Measurements from ENCODE around the gene RFFL. TPM values are rescaled to one million over a fixed set of nuclear protein-coding genes. Genes with fewer than 3 reads are reported as not detected.

Gene RFFL
- polyA plus RNA-seq, 1 donor from 2014 or later, result 6.6 TPM

DNA sequence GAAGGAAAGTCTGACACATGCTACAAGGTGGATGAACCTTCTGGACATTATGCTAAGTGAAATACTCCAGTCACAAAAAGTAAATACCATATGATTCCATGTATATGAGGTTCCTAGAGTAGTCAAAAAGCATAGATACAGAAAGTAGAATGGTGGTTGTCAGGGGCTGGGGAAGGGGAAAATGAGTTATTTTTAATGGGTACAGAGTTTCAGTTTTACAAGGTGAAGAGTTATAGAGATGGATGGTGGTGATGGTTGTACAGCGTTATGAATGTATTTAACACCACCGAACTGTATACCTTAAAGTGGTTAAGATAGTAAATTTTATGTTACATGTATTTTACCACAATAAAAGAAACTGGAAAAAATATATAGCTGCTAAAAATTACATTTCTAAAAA, 38.2 kb upstream of the RFFL start:
- H3K79me2 ChIP-seq (replicated peaks; ENCODE audit: insufficient read depth, low read length), result no peaks in the 10 kb centered on the region
- H2AFZ ChIP-seq (ENCODE audit: low read depth, low read length), result no peak overlapping the region
- no peaks in the 10 kb centered on the region for H3K27me3 ChIP-seq (ENCODE audit: insufficient read depth, low read depth, low read length)
- H3K9ac ChIP-seq (ENCODE audit: low read length), result no peak overlapping the region
- H3F3A ChIP-seq (ENCODE audit: insufficient read depth, low read length, poor library complexity, severe bottlenecking), result no peaks in the 10 kb centered on the region
- TF ChIP-seq EP300 (conservative IDR thresholded peaks at IDR 0.05; ENCODE audit: poor library complexity, severe bottlenecking) (no peak), MXI1 (conservative IDR thresholded peaks at IDR 0.05; ENCODE audit: poor library complexity, severe bottlenecking) (no peak), TAF1 (IDR thresholded peaks at IDR 0.05; ENCODE audit: low read depth) (no peak)
- peaks cover 5% of the 10 kb centered on the region for H3K36me3 ChIP-seq (ENCODE audit: insufficient read depth, low read length)
- no peaks in the 10 kb centered on the region for H3K9me3 ChIP-seq (ENCODE audit: low read length)
- no peaks in the 10 kb centered on the region for H4K20me1 ChIP-seq (ENCODE audit: insufficient read depth)
- no peak overlapping the region for H3K4me3 ChIP-seq (ENCODE audit: low read length)
- H3K9me2 ChIP-seq (ENCODE audit: insufficient read depth, low read length), result no peaks in the 10 kb centered on the region
- H3K4me2 ChIP-seq (ENCODE audit: low read length), result no peak overlapping the region
- no peak overlapping the region for H3K27ac ChIP-seq (ENCODE audit: low read length)

DNA sequence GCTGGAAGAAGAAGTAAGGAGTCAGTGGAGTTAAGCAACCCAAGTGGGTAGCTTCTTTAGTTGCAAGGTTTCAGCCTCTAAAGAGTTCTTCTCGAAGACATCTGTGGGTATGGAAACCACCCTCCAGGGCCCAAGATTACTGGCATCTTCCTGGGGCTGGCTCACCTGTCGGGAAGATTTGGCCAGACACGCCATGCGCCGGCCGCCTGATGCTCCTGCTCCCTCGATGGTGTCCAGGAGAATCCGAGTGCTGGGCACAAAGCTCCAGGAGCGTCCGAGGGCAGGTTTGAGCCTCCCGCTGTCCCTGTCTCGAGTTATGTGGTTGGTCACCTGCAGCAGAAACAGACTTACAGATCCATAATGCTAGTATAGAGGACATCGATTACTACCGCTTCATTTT, 37.5 kb upstream of the RFFL start:
- Histone ChIP-seq H3K9me2 (ENCODE audit: insufficient read depth, low read length) (no peaks in the 10 kb centered on the region), H3K36me3 (ENCODE audit: insufficient read depth, low read length) (peaks cover 5% of the 10 kb centered on the region)
- TF ChIP-seq EP300 (conservative IDR thresholded peaks at IDR 0.05; ENCODE audit: poor library complexity, severe bottlenecking) (no peak), TAF1 (IDR thresholded peaks at IDR 0.05; ENCODE audit: low read depth) (no peak), POLR2AphosphoS5 (IDR thresholded peaks at IDR 0.05) (no peak), MXI1 (conservative IDR thresholded peaks at IDR 0.05; ENCODE audit: poor library complexity, severe bottlenecking) (no peak), SMC3 (conservative IDR thresholded peaks at IDR 0.05; ENCODE audit: poor library complexity) (no peak), RAD21 (conservative IDR thresholded peaks at IDR 0.05) (no peak), EZH2 (IDR thresholded peaks at IDR 0.05; ENCODE audit: borderline replicate concordance, insufficient read depth, low read length, poor library complexity, severe bottlenecking) (no peak)
- TF ChIP-seq, protein P1, sequence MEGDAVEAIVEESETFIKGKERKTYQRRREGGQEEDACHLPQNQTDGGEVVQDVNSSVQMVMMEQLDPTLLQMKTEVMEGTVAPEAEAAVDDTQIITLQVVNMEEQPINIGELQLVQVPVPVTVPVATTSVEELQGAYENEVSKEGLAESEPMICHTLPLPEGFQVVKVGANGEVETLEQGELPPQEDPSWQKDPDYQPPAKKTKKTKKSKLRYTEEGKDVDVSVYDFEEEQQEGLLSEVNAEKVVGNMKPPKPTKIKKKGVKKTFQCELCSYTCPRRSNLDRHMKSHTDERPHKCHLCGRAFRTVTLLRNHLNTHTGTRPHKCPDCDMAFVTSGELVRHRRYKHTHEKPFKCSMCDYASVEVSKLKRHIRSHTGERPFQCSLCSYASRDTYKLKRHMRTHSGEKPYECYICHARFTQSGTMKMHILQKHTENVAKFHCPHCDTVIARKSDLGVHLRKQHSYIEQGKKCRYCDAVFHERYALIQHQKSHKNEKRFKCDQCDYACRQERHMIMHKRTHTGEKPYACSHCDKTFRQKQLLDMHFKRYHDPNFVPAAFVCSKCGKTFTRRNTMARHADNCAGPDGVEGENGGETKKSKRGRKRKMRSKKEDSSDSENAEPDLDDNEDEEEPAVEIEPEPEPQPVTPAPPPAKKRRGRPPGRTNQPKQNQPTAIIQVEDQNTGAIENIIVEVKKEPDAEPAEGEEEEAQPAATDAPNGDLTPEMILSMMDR (IDR thresholded peaks at IDR 0.05; ENCODE audit: poor library complexity, severe bottlenecking), result no peak
- TF ChIP-seq, protein P2, sequence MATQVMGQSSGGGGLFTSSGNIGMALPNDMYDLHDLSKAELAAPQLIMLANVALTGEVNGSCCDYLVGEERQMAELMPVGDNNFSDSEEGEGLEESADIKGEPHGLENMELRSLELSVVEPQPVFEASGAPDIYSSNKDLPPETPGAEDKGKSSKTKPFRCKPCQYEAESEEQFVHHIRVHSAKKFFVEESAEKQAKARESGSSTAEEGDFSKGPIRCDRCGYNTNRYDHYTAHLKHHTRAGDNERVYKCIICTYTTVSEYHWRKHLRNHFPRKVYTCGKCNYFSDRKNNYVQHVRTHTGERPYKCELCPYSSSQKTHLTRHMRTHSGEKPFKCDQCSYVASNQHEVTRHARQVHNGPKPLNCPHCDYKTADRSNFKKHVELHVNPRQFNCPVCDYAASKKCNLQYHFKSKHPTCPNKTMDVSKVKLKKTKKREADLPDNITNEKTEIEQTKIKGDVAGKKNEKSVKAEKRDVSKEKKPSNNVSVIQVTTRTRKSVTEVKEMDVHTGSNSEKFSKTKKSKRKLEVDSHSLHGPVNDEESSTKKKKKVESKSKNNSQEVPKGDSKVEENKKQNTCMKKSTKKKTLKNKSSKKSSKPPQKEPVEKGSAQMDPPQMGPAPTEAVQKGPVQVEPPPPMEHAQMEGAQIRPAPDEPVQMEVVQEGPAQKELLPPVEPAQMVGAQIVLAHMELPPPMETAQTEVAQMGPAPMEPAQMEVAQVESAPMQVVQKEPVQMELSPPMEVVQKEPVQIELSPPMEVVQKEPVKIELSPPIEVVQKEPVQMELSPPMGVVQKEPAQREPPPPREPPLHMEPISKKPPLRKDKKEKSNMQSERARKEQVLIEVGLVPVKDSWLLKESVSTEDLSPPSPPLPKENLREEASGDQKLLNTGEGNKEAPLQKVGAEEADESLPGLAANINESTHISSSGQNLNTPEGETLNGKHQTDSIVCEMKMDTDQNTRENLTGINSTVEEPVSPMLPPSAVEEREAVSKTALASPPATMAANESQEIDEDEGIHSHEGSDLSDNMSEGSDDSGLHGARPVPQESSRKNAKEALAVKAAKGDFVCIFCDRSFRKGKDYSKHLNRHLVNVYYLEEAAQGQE (IDR thresholded peaks at IDR 0.05; ENCODE audit: borderline replicate concordance), result no peak

DNA sequence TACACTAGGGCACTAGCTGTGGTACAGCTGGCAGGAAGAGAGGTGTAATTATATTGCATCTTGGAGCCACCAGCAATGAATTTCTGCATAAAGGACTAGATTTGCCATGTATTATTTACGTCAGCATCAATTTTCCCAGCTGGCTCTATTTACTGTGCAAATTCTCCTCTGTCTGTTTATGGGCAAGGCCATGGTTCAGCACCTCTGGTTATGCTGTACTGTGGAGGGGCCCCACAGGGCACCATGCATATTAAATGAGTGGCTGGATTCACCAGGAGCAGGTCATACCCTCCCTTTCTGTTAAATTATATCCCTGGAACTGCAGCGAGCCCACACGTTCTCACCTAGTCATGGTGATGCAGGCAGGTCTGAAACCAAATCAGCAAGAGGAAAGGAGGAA, 36.4 kb upstream of the RFFL start:
- no peaks in the 10 kb centered on the region for H3K27me3 ChIP-seq (ENCODE audit: insufficient read depth, low read depth, low read length)
- H3K9me3 ChIP-seq (ENCODE audit: low read length), result no peaks in the 10 kb centered on the region
- no peak overlapping the region for H3K4me2 ChIP-seq (ENCODE audit: low read length)
- no peak overlapping the region for H3K27ac ChIP-seq (ENCODE audit: low read length)
- peaks cover 5% of the 10 kb centered on the region for H3K36me3 ChIP-seq (ENCODE audit: insufficient read depth, low read length)
- no peaks in the 10 kb centered on the region for H3F3A ChIP-seq (ENCODE audit: insufficient read depth, low read length, poor library complexity, severe bottlenecking)
- H4K20me1 ChIP-seq (ENCODE audit: insufficient read depth), result no peaks in the 10 kb centered on the region
- H3K9ac ChIP-seq (ENCODE audit: low read length), result no peak overlapping the region
- no peak overlapping the region for H2AFZ ChIP-seq (ENCODE audit: low read depth, low read length)
- no peaks in the 10 kb centered on the region for H3K9me2 ChIP-seq (ENCODE audit: insufficient read depth, low read length)
- no peak overlapping the region for H3K4me3 ChIP-seq (ENCODE audit: low read length)
- TF ChIP-seq POLR2AphosphoS5 (IDR thresholded peaks at IDR 0.05) (no peak), MXI1 (conservative IDR thresholded peaks at IDR 0.05; ENCODE audit: poor library complexity, severe bottlenecking) (no peak), EP300 (conservative IDR thresholded peaks at IDR 0.05; ENCODE audit: poor library complexity, severe bottlenecking) (no peak), RAD21 (conservative IDR thresholded peaks at IDR 0.05) (no peak), EZH2 (IDR thresholded peaks at IDR 0.05; ENCODE audit: borderline replicate concordance, insufficient read depth, low read length, poor library complexity, severe bottlenecking) (no peak), SMC3 (conservative IDR thresholded peaks at IDR 0.05; ENCODE audit: poor library complexity) (no peak), TAF1 (IDR thresholded peaks at IDR 0.05; ENCODE audit: low read depth) (no peak)
- TF ChIP-seq, protein P2 (IDR thresholded peaks at IDR 0.05; ENCODE audit: borderline replicate concordance), result no peak
- TF ChIP-seq, protein P1 (IDR thresholded peaks at IDR 0.05; ENCODE audit: poor library complexity, severe bottlenecking), result no peak
- no peaks in the 10 kb centered on the region for H3K79me2 ChIP-seq (replicated peaks; ENCODE audit: insufficient read depth, low read length)

More for the DNA sequence above, 37.5 kb upstream of the RFFL start:
- no peaks in the 10 kb centered on the region for H3K79me2 ChIP-seq (replicated peaks; ENCODE audit: insufficient read depth, low read length)
- no peak overlapping the region for H3K4me3 ChIP-seq (ENCODE audit: low read length)
- H2AFZ ChIP-seq (ENCODE audit: low read depth, low read length), result no peak overlapping the region
- no peaks in the 10 kb centered on the region for H3K27me3 ChIP-seq (ENCODE audit: insufficient read depth, low read depth, low read length)
- no peak overlapping the region for H3K4me2 ChIP-seq (ENCODE audit: low read length)
- H3K9ac ChIP-seq (ENCODE audit: low read length), result no peak overlapping the region
- no peaks in the 10 kb centered on the region for H3K9me3 ChIP-seq (ENCODE audit: low read length)
- no peaks in the 10 kb centered on the region for H4K20me1 ChIP-seq (ENCODE audit: insufficient read depth)
- no peak overlapping the region for H3K27ac ChIP-seq (ENCODE audit: low read length)
- no peaks in the 10 kb centered on the region for H3F3A ChIP-seq (ENCODE audit: insufficient read depth, low read length, poor library complexity, severe bottlenecking)

Measured in neural cell (in vitro differentiated cells).